ENCODE data around the gene ADARB2.
"Not testable (repeated sequence)": the region's sequence is repeated elsewhere in the genome, so short reads cannot be mapped to it uniquely, and the experiment has no call there.

ADARB2 gene

DNA sequence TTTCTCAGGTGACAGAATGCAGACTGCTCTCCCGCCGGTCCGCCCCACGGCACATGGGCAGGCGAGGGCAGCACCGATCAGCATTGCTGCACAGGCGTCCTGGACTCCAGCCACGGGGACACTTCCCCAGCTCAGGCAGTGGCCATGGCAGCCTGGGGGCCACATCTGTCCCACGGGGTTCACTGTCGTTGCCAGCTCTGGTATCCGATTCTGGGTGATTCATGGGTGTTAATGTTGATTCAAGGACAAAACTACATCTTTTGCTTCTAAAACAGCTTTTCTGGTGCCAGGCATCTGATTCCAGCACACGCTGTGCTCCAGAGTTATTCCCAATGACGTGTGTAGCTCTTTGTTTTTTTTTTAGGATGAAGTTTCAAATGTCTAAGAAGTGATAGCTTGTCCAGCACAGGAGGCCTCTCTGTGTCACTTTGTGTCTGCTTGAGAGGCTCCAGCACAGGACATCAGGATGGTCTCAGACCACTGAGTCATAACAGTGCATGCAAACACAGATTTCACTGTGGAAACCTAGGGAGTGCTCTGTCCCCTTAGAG, 463.1 kb downstream of the ADARB2 start:
- DNase-seq (ENCODE audit: low read depth in 1 of 2, low spot score in 1 of 2): no peak

DNA sequence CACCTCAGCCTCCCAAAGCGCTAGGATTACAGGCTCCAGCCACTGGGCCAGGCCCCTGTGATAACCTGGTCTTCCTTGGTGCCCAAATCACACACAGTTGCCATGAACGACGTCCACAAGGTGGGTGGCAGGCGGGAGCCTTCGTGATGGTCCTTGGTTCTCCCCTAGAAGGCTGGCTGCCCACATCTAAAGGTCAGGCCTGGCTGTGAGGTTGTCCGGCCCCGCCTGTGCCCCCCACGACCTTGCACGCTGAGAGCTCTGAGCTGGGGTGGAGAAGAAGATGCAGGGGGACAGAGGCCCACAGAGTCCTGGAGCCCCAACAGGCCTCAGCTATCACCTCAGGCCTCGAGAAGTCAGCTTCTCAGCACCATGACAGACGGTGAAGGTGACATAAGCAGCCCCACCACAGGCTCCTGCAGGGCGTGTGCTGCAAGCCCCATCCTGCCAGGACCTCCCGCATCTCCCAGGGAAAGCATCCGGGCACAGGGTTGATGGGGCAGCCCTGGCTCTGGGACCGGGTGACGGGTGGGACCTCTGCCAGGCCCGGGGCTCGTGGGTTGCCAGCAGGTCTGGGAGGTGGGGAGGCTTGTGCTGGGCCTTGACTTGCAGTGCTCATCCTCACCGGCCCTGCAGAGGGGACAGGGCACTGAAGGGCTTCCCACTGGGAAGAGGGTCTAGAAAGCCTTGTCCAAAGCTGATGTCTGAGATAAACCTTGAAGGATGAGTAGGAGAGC, 463.8 kb downstream of the ADARB2 start:
- DNase-seq (ENCODE audit: low read depth in 1 of 2, low spot score in 1 of 2): no peak

DNA sequence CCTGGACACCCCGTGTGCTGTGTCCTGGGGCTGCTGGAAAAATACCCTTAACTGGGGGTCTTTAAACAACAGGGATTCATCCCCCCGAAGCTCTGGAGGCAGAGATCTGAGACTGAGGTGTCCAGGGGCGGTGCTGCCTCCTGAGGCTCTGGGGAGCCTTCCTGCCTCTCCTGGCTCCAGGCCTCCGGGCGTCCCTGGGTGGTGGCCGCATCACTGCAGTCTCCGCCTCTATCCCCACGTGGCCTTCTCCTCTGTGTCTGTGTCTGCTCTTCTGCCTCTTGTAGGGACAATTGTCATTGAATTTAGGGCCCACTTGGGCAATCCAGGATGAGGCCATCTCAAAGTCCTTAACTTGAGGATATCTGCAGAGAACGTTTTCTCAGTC, 464.6 kb downstream of the ADARB2 start:
- DNase-seq (ENCODE audit: low read depth in 1 of 2, low spot score in 1 of 2): no peak

DNA sequence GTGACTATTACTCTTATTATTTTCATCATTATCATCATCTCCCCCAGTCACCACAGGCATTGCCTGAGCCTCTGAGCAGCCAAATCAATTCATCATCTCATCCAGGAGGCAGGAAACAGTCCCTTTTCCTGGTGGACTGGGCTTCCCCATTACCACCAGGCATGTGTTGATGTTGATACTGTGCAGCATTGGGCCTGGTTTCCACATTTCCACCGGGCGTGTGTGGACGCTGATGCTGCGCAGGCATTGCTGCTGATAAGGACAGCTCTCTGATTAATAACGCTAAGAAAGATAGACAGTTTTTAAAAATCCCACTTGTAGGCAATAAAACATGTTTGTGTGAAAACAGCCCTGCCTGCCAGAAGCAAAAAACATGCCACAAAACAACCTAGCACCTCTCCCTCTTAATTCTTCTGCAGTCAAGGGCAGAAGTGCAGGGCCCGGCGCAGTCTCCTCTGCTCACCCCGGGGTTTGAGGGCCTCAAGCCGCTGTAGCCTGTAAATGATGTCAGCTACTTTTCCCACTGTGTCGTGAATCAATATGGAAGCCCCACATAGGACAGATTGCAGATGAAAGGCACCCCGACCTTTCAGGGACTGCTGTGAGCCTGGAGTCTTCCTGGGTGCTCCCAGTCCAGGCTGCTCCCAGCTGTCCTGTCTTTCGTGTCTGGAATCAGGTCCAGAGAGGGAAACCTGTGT, 465.1 kb downstream of the ADARB2 start:
- no peak for DNase-seq (ENCODE audit: low read depth in 1 of 2, low spot score in 1 of 2)

DNA sequence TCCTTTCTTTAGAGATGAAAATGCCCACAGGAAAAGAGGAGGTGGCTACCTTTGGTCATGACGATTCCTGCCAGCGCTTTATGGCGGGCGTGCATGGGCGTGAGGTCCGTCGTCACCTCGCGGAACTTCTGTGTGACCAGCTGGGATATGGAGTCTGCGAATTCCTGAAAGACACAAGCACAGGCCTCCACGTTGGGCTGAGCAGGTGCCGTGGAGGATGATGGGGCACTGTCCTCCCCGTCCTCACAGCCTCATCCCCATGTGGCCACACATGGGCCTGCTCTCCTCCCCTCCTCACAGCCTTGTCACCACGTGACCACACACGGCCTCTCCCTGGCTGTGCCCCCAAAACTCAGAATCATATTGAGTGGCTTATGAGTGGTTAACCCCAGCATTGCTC, 466.4 kb downstream of the ADARB2 start:
- DNase-seq (ENCODE audit: low read depth in 1 of 2, low spot score in 1 of 2): no peak

DNA sequence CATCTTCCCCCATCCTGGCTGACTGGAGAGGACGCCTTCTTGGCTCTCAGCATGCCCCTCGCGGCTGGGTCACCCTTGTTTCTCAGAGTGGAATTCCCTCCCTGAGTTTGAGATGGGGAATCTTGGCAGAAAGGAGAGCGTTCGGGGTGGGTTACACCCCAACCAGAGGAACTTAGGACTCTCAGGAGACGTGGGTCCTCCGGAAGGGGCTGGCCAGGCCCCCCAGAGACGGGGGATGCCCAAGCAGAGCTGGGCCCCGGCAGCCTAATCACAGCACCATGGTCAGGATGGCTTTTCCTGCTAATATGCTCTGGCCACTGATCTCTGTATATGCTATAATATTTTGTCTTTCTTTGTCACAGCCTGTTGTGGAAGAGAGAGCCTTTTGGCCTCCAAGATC, 466.8 kb downstream of the ADARB2 start:
- no peak for DNase-seq (ENCODE audit: low read depth in 1 of 2, low spot score in 1 of 2)

DNA sequence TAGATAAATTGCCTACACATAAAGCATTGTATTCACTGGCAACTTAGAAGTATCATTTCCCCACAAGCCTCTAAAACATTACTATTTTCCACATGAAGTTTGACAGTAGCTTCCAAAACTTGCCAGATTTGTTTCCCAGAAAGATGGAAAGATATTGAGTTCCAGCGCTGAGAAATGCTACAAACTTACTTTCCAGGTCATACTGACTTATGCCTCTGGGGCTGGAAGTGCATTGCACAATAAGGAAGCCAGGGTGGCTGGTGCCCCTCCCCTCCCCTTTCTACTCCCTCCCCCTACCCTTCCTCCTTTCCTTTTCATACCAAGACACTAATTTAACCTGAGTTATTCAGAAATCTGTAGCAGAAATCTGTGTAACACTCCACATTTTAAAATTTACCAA, 468.5 kb downstream of the ADARB2 start:
- DNase-seq (ENCODE audit: low read depth in 1 of 2, low spot score in 1 of 2): no peak

DNA sequence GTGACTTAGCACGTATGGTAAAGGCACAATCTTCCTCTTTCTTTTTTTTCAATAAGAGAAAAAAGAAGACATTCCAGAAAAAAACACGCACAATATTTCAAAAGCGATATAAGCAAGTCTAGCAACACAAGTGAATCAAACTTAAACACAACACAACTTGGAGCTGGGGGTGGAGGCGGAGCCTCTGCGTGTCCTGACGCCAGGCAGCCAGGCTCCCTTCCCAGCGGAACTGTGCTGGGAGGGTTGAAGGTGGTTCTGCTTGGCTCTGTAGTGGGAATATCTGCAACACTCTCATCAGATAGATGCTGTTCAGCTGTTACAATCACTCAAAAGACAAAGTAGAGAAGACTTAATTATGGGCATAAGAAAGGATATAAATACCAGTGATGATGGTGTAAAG, 469.8 kb downstream of the ADARB2 start:
- no peak for DNase-seq (ENCODE audit: low read depth in 1 of 2, low spot score in 1 of 2)

DNA sequence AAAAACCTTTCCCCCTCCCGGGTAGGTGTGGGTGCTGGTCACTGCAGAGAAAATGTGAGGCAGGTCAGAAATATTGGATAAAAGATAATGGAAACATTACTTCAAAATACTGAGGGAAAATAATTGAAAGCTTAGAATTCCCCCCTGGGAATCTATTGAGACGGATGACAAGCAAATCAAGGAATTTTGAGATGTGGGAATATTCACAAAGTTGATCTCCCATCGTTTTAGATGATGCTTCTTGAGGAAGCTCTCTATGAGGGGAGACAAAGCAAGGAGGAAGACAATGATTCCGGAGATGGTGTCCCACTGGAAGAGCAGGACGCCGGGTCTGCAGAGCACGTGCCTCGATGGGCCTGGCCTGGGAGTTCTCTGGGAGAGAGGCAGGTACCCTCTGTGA, 470.2 kb downstream of the ADARB2 start:
- DNase-seq (ENCODE audit: low read depth in 1 of 2, low spot score in 1 of 2): no peak

DNA sequence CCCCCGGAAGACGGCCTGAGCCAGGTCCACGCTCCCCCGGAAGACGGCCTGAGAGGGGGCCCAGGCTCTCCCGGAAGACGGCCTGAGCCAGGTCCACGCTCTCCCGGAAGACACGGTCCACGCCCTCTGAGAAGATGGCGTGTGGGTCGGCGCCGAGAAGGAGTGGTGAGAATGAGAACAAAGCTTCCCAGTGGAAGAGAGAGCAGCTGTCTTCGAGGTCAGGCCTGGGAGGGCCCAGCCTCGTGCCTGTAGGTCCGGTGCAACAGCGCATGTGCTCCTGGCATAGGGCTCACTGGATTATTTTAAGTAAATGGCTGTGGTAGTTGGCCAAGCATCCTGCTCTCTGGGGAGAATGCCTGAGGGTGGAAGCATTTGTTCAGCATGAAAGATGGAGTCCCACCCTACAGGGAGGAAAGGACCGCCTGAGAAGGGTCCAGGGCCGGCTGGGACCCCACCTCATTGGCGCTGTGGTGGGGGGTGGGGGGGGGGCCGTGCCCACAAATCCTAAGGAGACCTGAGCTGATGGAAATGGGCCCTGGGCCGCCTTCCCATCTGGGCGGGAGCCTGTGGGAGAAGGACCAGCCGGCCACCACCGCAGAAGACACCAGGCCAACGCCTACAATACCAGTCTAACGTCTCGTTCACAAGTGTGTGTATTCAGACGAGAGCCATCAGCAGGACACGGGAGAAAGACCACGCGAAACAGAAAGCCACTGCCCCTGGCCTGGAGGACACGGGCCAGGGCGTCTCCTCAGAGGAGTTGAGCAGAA, 471.1 kb downstream of the ADARB2 start:
- no peak for DNase-seq (ENCODE audit: low read depth in 1 of 2, low spot score in 1 of 2)

DNA sequence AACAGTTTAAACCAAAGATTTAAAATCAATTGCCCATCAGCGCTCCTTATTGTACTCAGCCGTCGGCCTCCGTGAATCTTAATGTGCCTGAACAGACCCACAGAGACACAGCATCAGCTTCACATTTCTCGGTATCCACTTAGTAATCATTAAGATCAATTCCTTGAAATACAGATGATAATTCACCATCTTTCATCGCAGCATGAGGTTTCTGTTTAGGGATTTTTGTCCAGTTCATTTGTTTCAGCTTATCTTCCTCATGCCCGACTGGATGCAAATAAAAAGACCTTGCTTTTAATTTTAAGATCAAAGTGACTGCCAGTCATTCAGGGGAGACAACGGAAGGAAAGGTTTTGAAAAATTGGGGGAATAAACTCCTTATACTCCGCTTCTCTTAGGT, 473.3 kb downstream of the ADARB2 start:
- no peak for DNase-seq (ENCODE audit: low read depth in 1 of 2, low spot score in 1 of 2)

DNA sequence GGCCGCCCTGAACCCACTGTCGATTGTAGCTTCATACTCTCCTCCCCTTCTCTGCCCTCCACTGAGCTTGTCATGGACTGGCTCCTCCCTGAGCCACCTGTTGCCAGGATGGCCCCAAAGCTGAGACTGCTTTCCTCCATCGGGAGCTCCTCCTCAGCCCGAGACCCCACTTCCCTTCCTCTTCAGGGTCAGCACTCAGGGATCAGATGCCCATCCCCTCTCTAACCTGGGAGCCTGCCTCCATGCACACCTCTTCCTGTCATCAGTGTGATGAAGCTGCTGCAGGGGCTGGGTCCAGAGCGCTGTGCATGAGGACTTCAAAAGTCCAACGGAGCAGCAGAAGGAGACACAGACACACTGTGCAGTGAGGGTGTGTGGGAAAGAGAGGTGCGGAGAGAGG, 480.1 kb downstream of the ADARB2 start:
- no peak for DNase-seq (ENCODE audit: low read depth in 1 of 2, low spot score in 1 of 2)

DNA sequence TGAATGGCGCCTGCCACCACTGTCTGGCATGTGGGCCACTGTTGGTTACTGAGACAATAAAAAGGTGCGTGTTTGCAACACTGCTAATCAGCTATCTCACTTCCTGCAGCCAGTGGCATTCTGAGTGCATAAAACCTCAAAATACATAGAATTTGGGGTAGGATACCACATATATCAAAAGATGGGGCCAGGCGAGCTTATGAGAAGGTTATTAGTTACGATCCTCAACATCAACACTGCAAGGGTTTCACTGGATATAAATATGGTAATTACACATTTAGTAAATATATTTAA, 480.9 kb downstream of the ADARB2 start:
- no peak for DNase-seq (ENCODE audit: low read depth in 1 of 2, low spot score in 1 of 2)

DNA sequence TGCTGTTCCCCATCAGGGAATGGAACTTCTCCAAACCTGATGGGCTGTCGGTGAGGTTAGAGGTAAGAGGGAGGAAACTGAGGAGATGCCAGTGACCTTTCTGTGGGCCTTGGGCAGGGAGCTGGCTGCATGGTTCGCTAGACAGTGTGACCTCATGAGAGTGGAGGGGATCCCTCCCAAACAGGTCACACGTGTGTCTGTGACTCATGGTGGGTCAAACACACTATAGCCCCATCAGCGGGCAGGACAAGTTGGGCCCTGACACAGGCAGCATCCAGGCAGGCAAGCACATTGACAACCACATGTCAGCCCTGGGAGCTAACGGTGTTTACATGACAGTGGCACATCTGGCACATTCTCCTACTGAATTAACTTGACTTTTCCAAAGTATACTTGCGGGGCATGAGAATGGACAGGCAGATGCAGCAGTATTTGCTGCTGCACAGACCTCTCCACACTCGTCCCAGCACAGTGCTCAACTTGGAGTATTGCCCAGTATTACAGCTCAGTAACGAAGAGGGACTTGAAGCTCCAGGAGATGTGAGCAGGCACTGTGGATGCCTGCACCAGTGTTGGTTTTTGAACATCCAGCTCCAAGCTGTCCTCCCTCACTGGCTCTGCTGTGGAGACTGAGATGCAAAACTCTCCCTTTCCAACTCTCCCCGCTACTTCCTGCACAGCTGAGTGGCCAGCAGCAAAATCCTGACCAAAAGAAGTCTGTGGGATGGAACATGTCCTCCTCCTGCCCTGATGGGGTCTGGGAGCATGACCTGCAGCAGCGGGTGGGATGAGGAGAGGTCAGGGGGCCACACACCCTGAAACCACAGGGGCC, 481.5 kb downstream of the ADARB2 start:
- DNase-seq (ENCODE audit: low read depth in 1 of 2, low spot score in 1 of 2): no peak

DNA sequence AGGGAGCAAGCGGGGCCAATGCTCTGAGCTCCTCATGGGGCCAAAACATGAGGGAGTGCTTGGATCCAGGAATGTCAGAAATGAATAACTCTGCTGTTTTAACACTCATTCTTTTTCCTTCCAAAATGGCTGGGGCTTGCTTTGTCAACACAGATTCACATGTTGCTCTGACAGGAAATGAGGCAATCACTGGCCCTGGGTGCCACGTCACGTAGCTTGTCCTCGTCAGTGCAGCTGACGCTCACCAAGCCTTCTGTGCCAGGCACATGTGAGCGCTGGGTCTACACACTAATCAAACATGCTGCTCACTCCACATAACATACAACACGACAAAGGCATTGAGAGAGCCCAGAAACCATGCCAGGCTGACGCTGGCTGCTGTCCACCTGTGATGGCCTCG, 482.2 kb downstream of the ADARB2 start:
- DNase-seq (ENCODE audit: low read depth in 1 of 2, low spot score in 1 of 2): no peak

DNA sequence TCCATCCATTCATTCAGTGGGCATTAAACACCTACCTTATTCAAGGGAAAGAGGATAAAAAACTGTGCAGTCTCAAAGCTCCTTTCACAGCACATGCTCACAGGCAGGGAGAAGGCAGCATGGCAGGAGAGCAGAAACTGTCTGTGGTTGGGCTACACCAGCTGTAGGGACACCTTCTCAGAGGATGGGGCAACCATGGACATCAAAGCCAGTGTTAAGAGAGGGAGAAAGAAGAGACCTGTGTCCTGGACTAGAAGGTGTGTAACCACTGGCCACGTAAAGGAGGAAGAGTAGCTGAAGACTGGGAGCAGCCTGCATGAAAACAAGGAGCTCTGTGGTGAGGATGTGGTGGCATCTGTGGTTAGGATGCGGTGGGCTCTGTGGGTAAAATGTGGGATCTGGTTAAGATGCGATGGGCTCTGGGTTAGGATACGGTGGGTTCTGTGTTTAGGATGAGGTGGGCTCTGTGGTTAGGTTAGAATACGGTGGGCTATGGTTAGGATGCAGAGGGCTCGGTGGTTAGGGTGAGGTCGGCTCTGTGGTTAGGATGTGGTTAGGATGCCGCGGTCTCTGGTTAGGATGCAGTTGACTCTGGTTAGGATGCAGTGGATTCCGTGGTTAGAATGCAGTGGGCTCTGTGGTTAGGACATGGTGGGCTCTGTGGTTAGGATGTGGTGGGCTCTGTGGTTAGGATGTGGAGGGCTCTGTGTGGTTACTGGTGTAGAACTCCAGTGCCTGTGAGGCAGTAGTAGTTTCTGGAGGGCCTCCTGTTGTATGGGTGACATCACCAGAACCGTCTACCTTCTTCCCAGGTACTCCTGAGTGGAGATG, 483.6 kb downstream of the ADARB2 start:
- DNase-seq (ENCODE audit: low read depth in 1 of 2, low spot score in 1 of 2): no peak

DNA sequence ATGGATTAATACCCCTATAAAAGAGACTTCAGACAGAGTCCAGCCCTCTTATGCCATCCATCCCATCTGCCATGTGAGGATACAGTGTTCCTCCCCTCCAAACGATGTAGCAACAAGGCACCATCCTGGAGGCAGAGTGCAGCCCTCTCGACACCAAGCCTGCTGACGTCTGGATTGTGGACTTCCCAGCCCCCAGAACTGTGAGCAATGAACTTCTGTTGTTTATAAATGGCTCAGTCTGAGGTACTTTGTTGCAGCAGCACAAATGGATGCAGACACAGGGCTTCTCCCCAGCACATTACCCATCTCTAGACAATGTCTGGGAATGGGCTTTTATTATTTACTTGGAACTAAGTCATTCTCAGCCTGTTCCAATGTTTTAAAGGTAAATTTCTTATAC, 485.6 kb downstream of the ADARB2 start:
- no peak for DNase-seq (ENCODE audit: low read depth in 1 of 2, low spot score in 1 of 2)

DNA sequence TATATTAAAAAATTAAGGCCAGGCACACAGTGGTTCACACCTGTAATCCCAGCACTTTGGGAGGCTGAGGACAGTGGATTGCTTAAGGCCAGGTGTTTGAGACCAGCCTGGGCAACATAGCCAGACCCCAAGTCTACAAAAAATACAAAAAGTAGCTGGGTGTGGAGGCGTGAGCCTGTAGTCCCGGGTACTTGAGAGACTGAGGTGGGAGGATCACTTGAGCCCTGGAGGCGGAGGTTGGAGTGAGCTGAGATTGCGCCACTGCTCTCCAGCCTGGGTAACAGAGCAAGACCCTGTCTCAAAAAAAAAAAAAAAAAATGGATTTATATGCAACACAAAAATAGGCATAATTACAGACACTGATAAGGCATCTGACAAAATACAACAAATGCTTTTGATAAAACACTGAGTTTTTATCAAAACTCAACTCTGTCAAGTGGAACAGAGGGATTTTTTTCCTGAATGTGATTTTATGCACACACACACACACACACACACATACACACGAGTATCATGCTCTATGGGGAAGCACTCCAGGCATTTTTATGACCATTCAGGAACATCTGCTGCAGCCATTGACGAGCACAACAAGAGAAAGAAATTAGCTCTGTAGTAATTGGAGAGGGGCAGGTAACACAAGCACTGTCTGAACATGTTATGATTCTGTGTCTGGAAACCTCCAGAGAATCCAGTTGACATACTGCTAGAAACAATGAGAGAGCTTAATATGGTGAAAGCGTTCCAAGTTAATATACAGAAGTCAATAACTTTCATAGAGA, 488.0 kb downstream of the ADARB2 start:
- DNase-seq (ENCODE audit: low read depth in 1 of 2, low spot score in 1 of 2): no peak

DNA sequence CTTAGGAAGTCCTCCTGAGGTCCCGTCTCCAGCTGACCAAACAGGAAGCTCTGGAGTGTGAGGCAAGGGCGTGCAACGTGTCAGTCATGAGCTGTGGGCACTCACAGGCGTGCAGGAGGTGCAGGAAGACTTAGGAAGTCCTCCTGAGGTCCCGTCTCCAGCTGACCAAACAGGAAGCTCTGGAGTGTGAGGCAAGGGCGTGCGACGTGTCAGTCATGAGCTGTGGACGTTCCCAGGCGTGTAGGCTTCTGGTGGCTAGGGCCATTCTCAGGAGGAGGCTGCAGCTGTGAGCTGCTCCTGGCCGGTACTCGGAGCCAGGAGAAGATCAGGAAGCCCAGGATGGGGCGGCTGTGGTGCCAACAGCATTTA, 489.1 kb downstream of the ADARB2 start:
- DNase-seq (ENCODE audit: low read depth in 1 of 2, low spot score in 1 of 2): not testable (repeated sequence)

All from activated CD4-positive, alpha-beta T cell treated with anti-CD3 and anti-CD28 coated beads, Interleukin-2, amount 50 U/mL, for 24 hours (primary cell).